Hepatocyte (in vitro differentiated cells): ENCODE measurements around the gene ZBTB7C. TPM values are rescaled to one million over a fixed set of nuclear protein-coding genes. Genes with fewer than 3 reads are reported as not detected.

ENCODE experiments used
- DNase-seq: peaks from one replicate; pipeline ENCODE4 v3.0.0-alpha.2; 2016; ENCODE audit warnings: low spot score
- H2AFZ ChIP-seq: fragments of 200-600 bp; sonication (generic); 2 replicates; pipeline ENCODE4 v1.6.0; 2016; ENCODE audit warnings: antibody characterized with exemption, mild to moderate bottlenecking
- H3K27ac ChIP-seq: fragments of 200-600 bp; sonication (generic); 2 replicates; pipeline ENCODE4 v1.5.1; 2016; ENCODE audit warnings: mild to moderate bottlenecking
- H3K27me3 ChIP-seq: fragments of 200-600 bp; sonication (generic); 2 replicates; pipeline ENCODE4 v1.6.1; 2016
- H3K36me3 ChIP-seq: fragments of 200-600 bp; sonication (generic); replicated peaks from 2 replicates; pipeline ENCODE4 v1.5.1; 2016; ENCODE audit warnings: low read depth; ENCODE audit not compliant: insufficient read depth
- H3K4me1 ChIP-seq: fragments of 200-600 bp; sonication (generic); 2 replicates; pipeline ENCODE4 v1.5.1; 2016; ENCODE audit warnings: mild to moderate bottlenecking, moderate library complexity; ENCODE audit not compliant: insufficient read depth
- H3K4me2 ChIP-seq: fragments of 200-600 bp; sonication (generic); 2 replicates; pipeline ENCODE4 v1.6.0; 2016
- H3K4me3 ChIP-seq: fragments of 200-600 bp; sonication (generic); 2 replicates; pipeline ENCODE4 v1.5.1; 2016; ENCODE audit warnings: mild to moderate bottlenecking
- H3K79me2 ChIP-seq: fragments of 200-600 bp; sonication (generic); 2 replicates; pipeline ENCODE4 v1.6.0; 2017; ENCODE audit warnings: mild to moderate bottlenecking
- H3K9me2 ChIP-seq: fragments of 200-600 bp; sonication (generic); replicated peaks from 2 replicates; pipeline ENCODE4 v1.6.0; 2017; ENCODE audit warnings: mild to moderate bottlenecking; ENCODE audit not compliant: insufficient read depth
- H3K9me3 ChIP-seq: fragments of 200-600 bp; sonication (generic); 2 replicates; pipeline ENCODE4 v1.5.1; 2016; ENCODE audit warnings: low read depth, mild to moderate bottlenecking
- H4K20me1 ChIP-seq: fragments of 200-600 bp; sonication (generic); 2 replicates; pipeline ENCODE4 v1.6.0; 2016; ENCODE audit warnings: mild to moderate bottlenecking; ENCODE audit not compliant: insufficient read depth, poor library complexity, severe bottlenecking
- EZH2 ChIP-seq: fragments of 200-600 bp; sonication (generic); IDR thresholded peaks from 2 replicates; pipeline ENCODE4 v1.6.1; 2016; ENCODE audit warnings: antibody characterized with exemption, mild to moderate bottlenecking, borderline replicate concordance
- EZH2phosphoT487 ChIP-seq: fragments of 200-600 bp; sonication (generic); IDR thresholded peaks from one replicate; pipeline ENCODE4 v1.6.1; 2018; ENCODE audit warnings: antibody characterized with exemption, mild to moderate bottlenecking, low read depth, moderate library complexity; ENCODE audit not compliant: unreplicated experiment, severe bottlenecking
- WGBS: methylation state at CpG from one replicate; pipeline ENCODE4 v1.1.6; 2016; ENCODE audit warnings: low lambda C conversion rate; ENCODE audit errors: missing lambda C conversion rate; 5-methylcytosine and 5-hydroxymethylcytosine counted together
- polyA plus RNA-seq: library from polyadenylated mRNA; unstranded; fragments of >200 nt; fragmentation: Nextera tagmentation; extraction: Ambion mirVana; gene quantifications from 2 replicates; pipeline ENCODE4 v1.2.1, GENCODE V29; 2016
- total RNA-seq: library from RNA; depleted of rRNA; stranded (reverse); fragments of >200 nt; gene quantifications from 2 replicates; pipeline ENCODE4 v1.2.3, GENCODE V29; 2014
- TF ChIP-seq, protein P1 (sequence below): fragments of 200-600 bp; sonication (generic); IDR thresholded peaks from 2 replicates; pipeline ENCODE4 v1.5.1; 2016; ENCODE audit warnings: antibody characterized with exemption, mild to moderate bottlenecking; ENCODE audit not compliant: poor library complexity

The ZBTB7C gene
- total and polyA plus RNA-seq, 2 experiments from 2014 or later = 0.70 to 1.0 TPM

DNA sequence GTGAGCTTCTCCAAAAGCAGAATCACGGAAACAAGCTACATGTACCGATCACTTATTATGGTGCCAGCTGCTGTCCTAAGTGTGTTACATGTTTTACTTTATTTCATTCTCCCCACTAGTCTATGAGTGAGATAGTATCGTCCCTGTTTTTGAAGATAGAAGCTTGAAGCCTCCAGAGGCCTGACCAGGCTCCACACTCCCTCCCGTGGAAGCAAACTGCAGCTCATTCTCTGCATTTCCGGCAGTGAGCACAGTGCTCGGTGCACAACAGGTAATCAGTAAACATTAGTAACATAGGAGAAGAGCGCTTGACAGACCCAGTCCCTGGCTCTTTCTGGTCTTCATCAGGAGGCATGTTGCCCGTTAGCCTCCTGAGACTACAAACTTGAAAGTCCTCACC lies 72.9 kb downstream of the ZBTB7C start:
- no peak overlapping the region for H2AFZ ChIP-seq
- no peak overlapping the region for H3K4me2 ChIP-seq
- no peaks in the 10 kb centered on the region for H3K9me2 ChIP-seq
- H3K4me1 ChIP-seq = no peaks in the 10 kb centered on the region
- WGBS = 73% methylated on average over 8 of the region's 8 CpGs
- DNase-seq = peak; percentile 40
- H3K9me3 ChIP-seq = no peaks in the 10 kb centered on the region
- H3K27me3 ChIP-seq = no peaks in the 10 kb centered on the region
- no peak overlapping the region for H3K4me3 ChIP-seq
- H3K27ac ChIP-seq = no peak overlapping the region
- no peaks in the 10 kb centered on the region for H3K79me2 ChIP-seq
- TF ChIP-seq, protein P1, sequence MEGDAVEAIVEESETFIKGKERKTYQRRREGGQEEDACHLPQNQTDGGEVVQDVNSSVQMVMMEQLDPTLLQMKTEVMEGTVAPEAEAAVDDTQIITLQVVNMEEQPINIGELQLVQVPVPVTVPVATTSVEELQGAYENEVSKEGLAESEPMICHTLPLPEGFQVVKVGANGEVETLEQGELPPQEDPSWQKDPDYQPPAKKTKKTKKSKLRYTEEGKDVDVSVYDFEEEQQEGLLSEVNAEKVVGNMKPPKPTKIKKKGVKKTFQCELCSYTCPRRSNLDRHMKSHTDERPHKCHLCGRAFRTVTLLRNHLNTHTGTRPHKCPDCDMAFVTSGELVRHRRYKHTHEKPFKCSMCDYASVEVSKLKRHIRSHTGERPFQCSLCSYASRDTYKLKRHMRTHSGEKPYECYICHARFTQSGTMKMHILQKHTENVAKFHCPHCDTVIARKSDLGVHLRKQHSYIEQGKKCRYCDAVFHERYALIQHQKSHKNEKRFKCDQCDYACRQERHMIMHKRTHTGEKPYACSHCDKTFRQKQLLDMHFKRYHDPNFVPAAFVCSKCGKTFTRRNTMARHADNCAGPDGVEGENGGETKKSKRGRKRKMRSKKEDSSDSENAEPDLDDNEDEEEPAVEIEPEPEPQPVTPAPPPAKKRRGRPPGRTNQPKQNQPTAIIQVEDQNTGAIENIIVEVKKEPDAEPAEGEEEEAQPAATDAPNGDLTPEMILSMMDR = peak; percentile 38
- TF ChIP-seq EZH2 = no peak
- no peak for TF ChIP-seq EZH2phosphoT487
- no peaks in the 10 kb centered on the region for H4K20me1 ChIP-seq
- H3K36me3 ChIP-seq = no peaks in the 10 kb centered on the region

DNA sequence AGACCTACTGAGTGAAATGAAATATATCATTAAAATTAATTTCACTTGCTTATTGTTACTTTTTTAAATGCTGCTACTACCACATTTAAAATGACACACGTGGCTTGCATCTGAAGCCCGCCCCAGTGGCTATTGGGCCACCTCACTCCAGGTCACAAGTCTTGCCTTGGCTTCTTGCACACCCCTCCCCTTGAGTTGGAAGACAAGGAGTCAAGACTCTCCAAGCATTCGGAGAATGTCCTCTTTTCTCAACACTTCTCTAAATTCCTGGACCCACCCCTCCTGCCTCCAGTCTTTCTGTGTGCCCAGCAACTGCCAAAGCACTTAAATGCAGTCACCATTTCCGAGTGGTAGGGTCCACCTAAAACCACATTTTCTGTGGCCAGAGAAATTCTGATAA lies 73.4 kb downstream of the ZBTB7C start:
- Histone ChIP-seq H2AFZ (no peak overlapping the region), H3K4me1 (no peaks in the 10 kb centered on the region), H3K36me3 (no peaks in the 10 kb centered on the region), H3K79me2 (no peaks in the 10 kb centered on the region), H3K27me3 (no peaks in the 10 kb centered on the region), H4K20me1 (no peaks in the 10 kb centered on the region), H3K9me2 (no peaks in the 10 kb centered on the region), H3K4me3 (no peak overlapping the region), H3K4me2 (no peak overlapping the region), H3K27ac (no peak overlapping the region), H3K9me3 (no peaks in the 10 kb centered on the region)
- DNase-seq = no peak
- 88% methylated on average over 4 of the region's 4 CpGs for WGBS
- TF ChIP-seq EZH2phosphoT487 = no peak
- TF ChIP-seq, protein P1 = no peak
- TF ChIP-seq EZH2 = no peak

DNA sequence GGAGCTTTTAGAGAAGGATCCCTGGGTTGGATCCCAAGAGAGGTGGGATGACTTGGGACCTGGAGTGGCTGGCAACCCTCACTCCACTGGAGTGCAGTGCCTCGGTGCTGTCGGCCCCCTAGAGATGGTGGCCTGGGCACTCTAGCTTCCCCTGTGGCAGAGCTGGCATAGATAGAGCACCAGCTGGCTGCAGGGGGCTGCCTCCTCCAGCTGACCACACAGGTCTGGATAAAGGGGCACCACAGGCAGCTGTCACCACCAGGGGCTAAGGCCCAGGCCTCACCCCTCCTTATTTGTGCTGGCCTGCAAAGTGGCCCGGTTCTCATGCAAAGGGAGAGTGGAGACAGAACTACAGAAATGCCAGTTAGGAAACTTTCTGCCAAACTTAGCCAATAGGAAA lies 74.3 kb downstream of the ZBTB7C start:
- Histone ChIP-seq H3K27ac (no peak overlapping the region), H3K9me2 (no peaks in the 10 kb centered on the region), H3K36me3 (no peaks in the 10 kb centered on the region), H4K20me1 (no peaks in the 10 kb centered on the region), H3K27me3 (no peaks in the 10 kb centered on the region), H3K4me2 (no peak overlapping the region), H3K4me3 (no peak overlapping the region), H3K9me3 (no peaks in the 10 kb centered on the region), H3K79me2 (no peaks in the 10 kb centered on the region), H2AFZ (no peak overlapping the region), H3K4me1 (peaks cover 4% of the 10 kb centered on the region)
- DNase-seq = no peak
- 93% methylated on average over 3 of the region's 3 CpGs for WGBS
- TF ChIP-seq EZH2 (no peak), EZH2phosphoT487 (no peak)
- TF ChIP-seq, protein P1 = no peak

DNA sequence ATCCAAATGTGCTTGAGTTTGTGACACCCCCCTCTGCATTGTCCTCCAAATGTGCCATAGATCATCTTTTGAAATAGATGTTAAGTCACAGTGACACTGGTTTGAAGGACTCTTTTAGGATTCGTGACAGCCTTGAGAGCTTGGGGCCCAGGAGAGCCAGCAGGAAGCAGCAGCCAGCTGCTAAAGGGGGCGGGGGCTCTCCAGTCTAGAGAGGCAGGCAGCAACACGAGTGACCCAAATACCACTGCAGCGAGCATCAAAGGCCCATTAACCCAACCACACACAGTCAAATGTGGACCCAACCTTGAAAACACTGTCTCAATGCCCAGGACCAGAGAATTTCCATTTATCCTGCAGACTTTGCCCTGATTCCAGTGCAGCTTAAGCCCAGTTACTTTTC lies 75.6 kb downstream of the ZBTB7C start:
- H3K9me3 ChIP-seq = no peaks in the 10 kb centered on the region
- no peak overlapping the region for H3K4me3 ChIP-seq
- H3K79me2 ChIP-seq = no peaks in the 10 kb centered on the region
- H3K4me1 ChIP-seq = peaks cover 4% of the 10 kb centered on the region
- H3K4me2 ChIP-seq = no peak overlapping the region
- 50% methylated on average over 4 of the region's 4 CpGs for WGBS
- no peak overlapping the region for H2AFZ ChIP-seq
- H3K36me3 ChIP-seq = no peaks in the 10 kb centered on the region
- TF ChIP-seq EZH2 = no peak
- TF ChIP-seq, protein P1 = no peak
- TF ChIP-seq EZH2phosphoT487 = no peak
- DNase-seq = no peak
- H3K9me2 ChIP-seq = no peaks in the 10 kb centered on the region
- no peaks in the 10 kb centered on the region for H4K20me1 ChIP-seq
- no peak overlapping the region for H3K27ac ChIP-seq
- no peaks in the 10 kb centered on the region for H3K27me3 ChIP-seq
